ENCODE results near the gene NPFF. TPM values are rescaled to one million over a fixed set of nuclear protein-coding genes. Genes with fewer than 3 reads are reported as not detected.

The NPFF gene
- total RNA-seq, 3 donors from 2014 or later, result 0.98 TPM; not detected in 2

DNA sequence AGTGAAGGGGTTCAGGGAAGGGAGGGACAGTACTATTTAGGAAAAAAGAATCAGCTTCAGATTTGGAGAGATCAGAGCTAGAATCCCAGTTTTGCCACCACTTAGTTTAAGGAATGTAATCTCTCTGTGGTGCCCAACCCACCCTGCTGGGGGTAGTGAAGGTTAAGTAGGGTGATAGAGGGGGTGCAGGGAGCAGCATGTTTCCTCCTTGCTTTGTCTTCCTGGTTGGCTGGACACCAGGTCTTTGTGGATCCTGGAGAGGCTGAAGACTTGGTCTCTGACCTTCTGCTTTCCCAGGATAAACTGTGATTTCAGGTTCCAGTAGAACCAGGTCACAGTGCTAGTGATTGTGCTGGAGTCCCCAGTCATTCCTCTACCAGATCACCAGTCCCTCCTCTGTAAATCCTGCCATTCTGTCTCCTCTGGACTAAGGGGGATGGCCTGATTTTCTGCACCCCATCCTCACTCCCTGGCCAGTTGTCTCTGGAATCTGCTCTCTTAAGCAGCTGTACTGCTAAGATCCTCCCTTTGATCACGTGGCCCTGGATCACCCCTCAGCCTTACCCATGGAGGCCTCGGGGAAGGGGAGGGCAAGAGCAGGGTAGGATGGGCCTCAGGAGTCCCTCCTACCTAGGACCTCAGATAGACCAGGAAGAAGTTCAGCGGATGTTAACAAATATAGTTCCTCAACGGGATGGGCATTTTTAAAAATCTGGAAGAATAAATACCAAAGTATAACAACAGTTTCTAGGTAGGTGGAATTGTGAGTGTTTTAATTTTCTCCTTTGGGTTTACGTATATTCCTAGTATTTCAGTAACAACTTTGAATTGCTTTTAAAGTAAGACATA, 11.2 kb downstream of the NPFF start:
- no peaks in the 10 kb centered on the region for H3K36me3 ChIP-seq
- H3K9me3 ChIP-seq, result no peaks in the 10 kb centered on the region
- TF ChIP-seq CTCF (IDR thresholded peaks at IDR 0.05) (no peak), POLR2AphosphoS5 (IDR thresholded peaks at IDR 0.05) (no peak), POLR2A (IDR thresholded peaks at IDR 0.05) (no peak)
- peaks cover 0 to 8% of the 10 kb centered on the region in 2 donors for H3K4me1 ChIP-seq
- H3K27me3 ChIP-seq, result no peaks in the 10 kb centered on the region
- DNase-seq (ENCODE audit: low spot score in 2 of 2), result peak in 1 of 2 donors; percentile 57
- H3K27ac ChIP-seq, result peak overlapping the region; percentile 48 to 76
- intact Hi-C loops (cut with DNase I; ENCODE audit: low total_unique reads), result no loop called here
- H3K4me3 ChIP-seq, result peak overlapping the region in 1 of 3 donors; percentile 20

DNA sequence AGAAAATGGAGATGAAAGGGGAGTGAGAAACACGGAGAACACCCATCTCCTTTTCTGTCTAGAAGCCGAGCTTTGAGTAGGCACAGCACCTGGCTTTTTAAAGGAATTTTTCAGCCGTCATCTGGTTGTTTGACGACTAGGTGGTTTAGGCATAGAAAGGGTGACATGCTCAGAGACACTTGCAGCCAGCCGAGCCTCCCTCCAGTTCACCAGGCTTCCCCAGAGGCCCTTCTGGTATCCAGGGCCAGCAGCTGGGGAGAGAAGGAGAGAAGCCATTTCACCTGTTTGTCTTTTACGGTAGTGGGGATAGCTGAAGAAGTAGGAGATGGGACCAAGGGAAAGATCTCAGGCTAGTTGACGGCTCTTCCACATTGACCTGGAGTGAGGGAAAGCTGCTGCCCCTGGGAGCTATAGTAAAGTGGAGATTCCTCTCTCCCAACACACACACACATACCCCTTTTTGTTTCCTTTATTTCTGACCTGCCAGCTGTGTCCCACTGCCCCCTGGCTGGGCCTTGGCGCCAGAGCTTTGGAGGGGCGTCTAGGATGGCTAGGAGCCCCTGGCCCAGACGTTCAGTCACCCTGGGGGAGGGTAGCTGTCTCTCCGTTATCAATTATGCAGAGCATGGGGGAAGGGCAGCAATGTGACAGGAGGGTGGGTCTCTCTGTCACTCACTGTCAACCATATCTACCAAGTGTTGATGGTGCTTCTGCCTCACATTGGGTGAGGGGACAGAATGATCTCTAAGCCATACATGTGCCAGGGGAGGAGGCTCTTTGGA, 13.5 kb downstream of the NPFF start:
- Histone ChIP-seq H3K4me3 (peak overlapping the region; percentile 49 to 71 (median 65)), H3K9me3 (no peaks in the 10 kb centered on the region), H3K4me1 (peaks cover 0 to 8% of the 10 kb centered on the region in 2 donors), H3K36me3 (no peaks in the 10 kb centered on the region), H3K27me3 (no peaks in the 10 kb centered on the region), H3K27ac (peak overlapping the region; percentile 95 to 97)
- TF ChIP-seq POLR2A (IDR thresholded peaks at IDR 0.05) (no peak), CTCF (IDR thresholded peaks at IDR 0.05) (no peak), POLR2AphosphoS5 (IDR thresholded peaks at IDR 0.05) (no peak)
- intact Hi-C loops (cut with DNase I; ENCODE audit: low total_unique reads), result no loop called here
- DNase-seq (ENCODE audit: low spot score in 2 of 2), result no peak

- TF ChIP-seq POLR2A (IDR thresholded peaks at IDR 0.05), result peak; percentile 92
- TF ChIP-seq CTCF (IDR thresholded peaks at IDR 0.05), result peak in 2 of 3 donors; percentile 11 to 25
- peak; percentile 81 to 94 (median 92) for TF ChIP-seq POLR2AphosphoS5 (IDR thresholded peaks at IDR 0.05)
- H3K36me3 ChIP-seq, result no peaks in the 10 kb centered on the region
- DNase-seq (ENCODE audit: low spot score in 2 of 2), result peak; percentile 93 to 95
- peak overlapping the region; percentile 49 to 71 (median 65) for H3K4me3 ChIP-seq
- no peaks in the 10 kb centered on the region for H3K27me3 ChIP-seq
- intact Hi-C loops (cut with DNase I; ENCODE audit: low total_unique reads), result no loop called here
- H3K27ac ChIP-seq, result peak overlapping the region; percentile 95 to 97
- peaks cover 0 to 8% of the 10 kb centered on the region in 2 donors for H3K4me1 ChIP-seq
- H3K9me3 ChIP-seq, result no peaks in the 10 kb centered on the region
Observed at GRCh38 chr12:53492830-53493609, 14.3 kb downstream of the NPFF start.

- Histone ChIP-seq H3K36me3 (no peaks in the 10 kb centered on the region), H3K27me3 (no peaks in the 10 kb centered on the region), H3K4me3 (peak overlapping the region; percentile 49 to 71 (median 65)), H3K27ac (peak overlapping the region; percentile 95 to 97), H3K4me1 (peaks cover 0 to 8% of the 10 kb centered on the region in 2 donors), H3K9me3 (no peaks in the 10 kb centered on the region)
- intact Hi-C loops (cut with DNase I; ENCODE audit: low total_unique reads), result no loop called here
- TF ChIP-seq CTCF (IDR thresholded peaks at IDR 0.05), result no peak
- no peak for TF ChIP-seq POLR2AphosphoS5 (IDR thresholded peaks at IDR 0.05)
- TF ChIP-seq POLR2A (IDR thresholded peaks at IDR 0.05), result no peak
- DNase-seq (ENCODE audit: low spot score in 2 of 2), result no peak
Observed at GRCh38 chr12:53492188-53492587, 15.1 kb downstream of the NPFF start.
